Stimulated activated CD8-positive, alpha-beta memory T cell treated with anti-CD3 and anti-CD28 coated beads, Interleukin-2, amount 100 ng/mL, for 1 hour (primary cell): Measurements from ENCODE around the gene DMRTB1.
A peak's percentile ranks its signal among the peaks of the same experiment; 100 is the strongest.
"Not testable (repeated sequence)": the region's sequence is repeated elsewhere in the genome, so short reads cannot be mapped to it uniquely, and the experiment has no call there.

Experiments
- DNase-seq, 2 donors: peaks; one replicate each; pipeline ENCODE4 v3.0.0-alpha.2; 2020; ENCODE audit warnings: low read depth in 2 of 2

DMRTB1 gene

DNA sequence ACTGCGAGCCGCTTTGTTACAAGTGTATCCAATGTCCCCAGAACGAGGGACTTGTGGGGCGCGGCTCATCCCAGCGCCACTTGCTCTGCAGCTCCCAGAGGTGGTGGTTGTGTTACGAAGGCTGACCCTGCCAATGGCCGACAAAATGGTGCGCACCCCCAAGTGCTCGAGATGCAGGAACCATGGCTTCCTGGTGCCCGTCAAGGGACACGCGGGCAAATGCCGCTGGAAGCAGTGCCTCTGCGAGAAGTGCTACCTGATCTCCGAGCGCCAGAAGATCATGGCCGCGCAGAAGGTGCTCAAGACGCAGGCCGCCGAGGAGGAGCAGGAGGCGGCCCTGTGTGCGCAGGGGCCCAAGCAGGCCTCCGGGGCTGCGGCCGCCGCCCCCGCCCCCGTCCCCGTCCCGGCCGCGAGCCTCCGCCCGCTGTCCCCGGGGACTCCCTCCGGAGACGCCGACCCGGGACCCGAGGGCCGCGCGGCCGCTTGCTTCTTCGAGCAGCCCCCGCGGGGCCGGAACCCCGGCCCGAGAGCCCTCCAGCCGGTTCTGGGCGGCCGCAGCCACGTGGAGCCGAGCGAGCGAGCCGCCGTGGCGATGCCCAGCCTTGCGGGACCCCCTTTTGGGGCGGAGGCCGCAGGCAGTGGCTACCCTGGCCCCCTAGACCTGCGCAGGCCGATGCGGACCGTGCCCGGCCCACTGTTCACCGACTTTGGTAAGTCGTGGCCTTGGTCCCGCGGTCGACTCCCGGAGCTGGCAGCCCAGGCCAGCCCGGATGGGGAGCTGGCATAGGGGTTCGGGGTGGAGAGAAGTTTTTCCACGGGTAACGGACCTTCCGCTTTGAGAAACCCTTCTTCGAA is at the start of gene DMRTB1:
Gene DMRTB1, plus strand, starts transcription at position 79 of the 855 bp plus-strand sequence. Its CDS starts 55 bp downstream, at position 134.
- DNase-seq: no peak

DNA sequence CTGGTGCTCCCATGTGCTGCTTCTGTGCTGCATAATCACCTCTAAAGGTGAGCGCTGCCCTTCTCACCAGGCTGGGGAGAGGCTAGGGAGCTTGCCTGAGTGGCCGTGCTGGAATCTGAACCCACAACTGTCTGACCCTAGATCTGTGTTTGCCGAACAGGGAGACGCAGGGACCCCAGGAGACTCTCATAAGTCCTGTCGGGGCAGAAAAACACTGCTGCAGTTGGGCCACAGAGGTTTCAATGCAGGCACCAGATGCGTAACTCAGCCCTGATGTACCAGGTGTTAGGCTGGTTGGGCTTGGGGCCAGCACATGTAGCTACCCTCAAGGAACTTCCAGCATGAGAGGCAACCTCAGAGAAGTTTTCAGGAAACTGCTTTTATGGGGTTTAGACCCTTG is 49.5 kb upstream of the DMRTB1 start:
- no peak for DNase-seq

DNA sequence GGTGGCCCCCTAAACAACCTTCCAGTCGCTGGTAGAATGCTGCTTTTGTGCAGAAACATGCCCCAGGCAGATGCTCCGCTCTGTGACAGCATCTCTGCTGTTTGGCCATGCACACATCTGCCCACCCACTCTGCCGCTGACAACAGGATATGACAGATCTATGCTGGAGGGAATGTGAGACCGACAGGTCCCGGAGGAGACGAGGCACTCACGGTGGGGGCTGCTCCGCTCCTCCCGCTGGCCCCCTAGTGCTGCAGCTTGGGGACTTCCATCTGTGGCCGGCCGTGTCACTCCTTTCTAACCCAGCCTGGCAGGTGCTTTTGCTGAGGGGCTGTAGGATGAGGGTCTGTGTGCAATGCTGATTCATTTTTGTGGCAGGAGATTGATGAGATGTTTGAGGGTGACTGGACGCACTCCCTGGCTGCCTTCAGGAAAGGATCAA is 49.1 kb upstream of the DMRTB1 start:
- no peak for DNase-seq

DNA sequence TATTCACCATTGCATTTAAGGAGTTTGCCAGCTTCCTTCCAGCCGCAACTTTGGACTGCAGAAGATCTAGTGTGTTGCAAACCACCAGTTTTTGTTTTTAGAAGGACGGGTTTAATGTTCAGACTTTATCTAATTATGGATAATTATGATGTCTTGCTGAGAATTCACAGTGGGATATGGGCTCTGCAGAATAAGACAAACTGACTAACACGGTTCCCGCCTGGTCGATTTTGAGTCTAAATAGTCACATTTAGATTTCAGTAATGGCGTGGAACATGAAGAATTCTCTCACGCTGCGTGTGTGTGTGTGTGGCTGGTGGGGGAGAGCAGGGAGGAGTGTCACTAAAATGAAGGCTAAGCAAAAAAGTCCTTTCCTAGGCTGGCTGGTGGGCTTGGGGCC is 48.5 kb upstream of the DMRTB1 start:
- no peak for DNase-seq

DNA sequence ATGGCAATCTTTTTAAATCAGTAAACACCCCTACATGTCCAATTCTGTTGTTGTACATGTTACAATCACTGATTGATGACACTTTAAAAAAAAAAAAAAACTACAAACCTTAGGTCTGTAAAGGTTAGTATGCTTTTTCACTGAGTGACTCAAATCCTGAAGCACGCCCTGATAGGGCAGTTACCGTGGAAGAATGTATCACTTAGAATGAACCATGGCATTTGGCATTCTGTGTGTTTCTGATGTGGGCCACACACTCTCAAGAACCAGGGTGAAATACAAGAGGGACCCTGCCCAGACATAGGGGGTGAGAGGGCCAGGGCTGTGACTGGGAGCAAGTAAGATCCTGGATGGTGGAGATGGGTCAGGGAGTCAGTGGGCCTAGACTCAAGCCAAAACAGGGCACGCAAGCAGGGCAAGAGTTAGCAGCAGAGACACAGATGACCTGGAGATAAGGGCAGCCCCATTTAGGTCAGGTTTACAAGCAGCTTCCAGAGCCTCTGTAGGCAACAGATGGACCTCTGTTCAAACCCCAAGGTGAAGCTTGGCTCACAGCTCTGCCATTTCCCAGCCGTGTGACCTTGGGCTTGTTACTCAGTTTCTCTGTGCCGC is 47.6 kb upstream of the DMRTB1 start:
- DNase-seq: no peak

DNA sequence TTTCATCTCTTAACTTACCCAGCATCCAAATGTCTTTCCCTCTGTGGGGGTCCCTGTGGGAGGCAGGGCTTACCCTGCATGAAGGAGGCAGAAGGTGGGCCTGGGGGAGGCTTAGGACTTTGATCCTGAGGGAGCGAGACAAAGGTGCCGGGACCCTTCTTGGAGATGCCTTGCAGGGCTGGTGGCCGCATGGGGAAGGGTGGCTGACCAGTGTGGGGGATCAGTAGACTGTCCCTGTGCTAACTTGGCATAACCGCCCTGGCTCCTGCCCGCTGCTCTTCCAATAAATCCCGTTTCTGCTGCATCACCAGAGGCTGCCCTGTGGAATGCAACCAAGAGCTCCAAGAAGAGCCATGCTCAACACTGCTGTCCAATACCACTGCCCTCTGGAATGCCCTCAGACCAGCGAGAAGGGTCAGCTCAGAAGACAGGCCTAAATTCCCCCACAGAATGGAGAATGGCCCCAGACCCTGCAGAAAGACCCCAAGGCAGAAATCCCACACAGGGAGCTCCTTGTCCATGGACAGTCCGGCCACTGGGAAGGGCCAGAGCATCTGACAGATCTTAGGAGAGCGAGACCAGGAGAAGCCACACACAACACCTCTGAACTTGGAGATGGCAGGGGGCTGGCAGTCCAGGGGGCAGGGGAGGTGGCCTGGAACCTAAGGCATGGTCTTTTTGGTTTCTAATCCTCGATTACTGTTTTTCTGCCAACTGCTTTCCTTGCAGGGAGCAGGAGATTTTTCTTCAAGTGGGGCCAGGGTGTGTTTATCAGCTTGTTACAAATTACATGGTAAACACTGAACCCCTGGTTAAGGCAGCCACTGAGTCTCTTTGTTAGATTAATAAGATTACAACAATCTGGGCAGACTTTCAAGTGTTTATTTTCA is 46.7 kb upstream of the DMRTB1 start:
- DNase-seq: no peak

DNA sequence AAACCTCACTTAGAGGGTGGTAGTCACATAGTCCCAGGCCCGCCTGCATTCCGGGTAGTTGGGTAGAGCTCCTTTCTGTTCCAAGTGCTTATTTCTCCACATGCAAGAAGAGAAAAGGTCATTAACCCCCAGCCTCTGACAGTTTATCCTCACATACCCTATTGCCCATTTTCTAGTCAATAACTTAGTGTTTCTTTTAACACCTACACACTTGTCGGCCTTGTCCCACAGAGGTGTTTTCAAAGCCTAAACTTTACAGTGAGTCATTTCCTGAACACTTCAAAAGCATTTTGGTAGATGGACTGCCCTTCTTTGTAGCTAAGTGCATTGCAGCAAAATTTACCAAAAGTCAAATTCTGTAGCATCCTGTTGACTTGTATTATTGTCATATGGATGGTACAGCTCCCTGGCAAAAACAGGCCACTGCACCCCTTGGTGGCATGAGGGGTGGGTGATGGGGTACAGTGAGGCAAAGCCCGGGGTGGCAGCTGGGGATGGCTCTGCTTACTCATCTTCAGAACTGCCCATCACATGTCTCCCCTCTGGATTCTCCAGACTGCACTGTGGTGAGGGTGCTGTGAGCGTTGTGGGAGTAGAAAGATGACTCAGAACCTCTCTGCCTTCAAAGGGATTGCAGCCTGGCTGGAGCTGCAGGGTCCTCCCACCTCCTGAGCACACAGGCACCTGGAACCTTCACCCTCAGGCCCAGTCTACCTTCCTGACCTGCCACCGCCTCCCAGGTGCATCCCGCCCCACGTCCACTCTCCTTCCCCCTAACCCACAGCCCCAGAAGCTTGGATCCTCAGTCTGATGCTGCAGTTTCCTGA is 45.8 kb upstream of the DMRTB1 start:
- DNase-seq: peak; percentile 19 to 27

DNA sequence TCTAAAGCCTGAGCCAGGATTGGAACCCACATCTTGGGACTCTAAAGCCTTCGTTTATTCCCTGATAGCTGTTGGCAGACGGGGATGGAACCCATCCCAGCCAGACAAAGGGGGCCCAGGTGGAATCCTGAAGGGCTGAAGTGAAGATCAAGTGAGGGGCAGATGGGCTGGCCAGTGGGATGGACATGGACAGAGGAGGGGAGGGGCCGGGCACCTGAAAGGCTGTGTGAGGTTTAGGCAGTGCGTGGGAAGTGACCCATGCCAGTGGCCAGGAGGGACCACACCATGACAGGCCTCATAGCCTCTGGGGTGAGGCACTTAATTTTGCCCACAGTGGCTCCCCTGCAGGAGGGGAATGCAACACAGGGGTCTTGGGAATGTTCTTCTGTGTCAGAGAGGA is 44.6 kb upstream of the DMRTB1 start:
- DNase-seq: no peak

DNA sequence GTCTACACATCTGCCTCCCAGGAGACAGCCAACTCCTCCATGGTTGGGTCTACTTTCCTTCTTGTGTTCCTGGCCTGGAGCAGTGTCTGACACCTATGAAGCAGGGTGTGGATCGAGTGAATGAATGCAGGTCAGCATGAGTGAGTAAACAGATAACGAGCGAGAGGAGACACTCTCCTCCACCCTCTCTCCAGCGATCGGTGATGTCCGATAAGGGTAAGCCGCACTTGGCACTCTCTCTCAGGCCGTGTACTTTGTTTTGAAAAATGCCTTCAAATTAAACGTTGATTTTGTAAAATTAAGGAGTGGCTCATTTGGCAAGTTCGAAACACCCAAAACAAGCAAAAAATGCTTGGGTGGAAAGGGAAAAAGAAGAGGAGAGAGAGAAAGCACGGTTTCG is 43.8 kb upstream of the DMRTB1 start:
- no peak for DNase-seq

DNA sequence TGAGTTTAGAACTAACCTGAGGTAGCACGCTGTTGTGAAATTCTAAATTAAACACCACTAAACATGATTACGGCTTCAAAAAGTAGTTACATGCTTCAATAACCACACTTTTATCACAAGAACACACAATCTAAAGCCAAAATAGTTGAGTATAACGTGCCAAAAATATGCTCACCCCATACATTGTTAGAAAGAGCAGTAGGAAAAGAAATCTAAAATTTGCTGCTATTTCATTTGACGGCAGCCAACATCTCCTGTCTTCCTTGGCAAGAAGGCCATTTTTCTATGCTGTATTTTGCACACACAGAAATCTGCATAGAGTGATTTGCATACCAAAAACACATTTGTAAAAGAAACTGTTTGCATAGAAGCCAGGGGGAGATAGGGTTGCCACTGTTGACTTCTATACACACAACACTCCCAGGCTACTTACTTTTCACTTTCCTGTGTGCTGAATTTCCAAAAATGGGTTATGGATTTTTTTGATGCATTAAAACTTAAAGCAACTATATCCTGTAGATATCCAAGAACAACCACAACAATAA is 42.9 kb upstream of the DMRTB1 start:
- DNase-seq: no peak

DNA sequence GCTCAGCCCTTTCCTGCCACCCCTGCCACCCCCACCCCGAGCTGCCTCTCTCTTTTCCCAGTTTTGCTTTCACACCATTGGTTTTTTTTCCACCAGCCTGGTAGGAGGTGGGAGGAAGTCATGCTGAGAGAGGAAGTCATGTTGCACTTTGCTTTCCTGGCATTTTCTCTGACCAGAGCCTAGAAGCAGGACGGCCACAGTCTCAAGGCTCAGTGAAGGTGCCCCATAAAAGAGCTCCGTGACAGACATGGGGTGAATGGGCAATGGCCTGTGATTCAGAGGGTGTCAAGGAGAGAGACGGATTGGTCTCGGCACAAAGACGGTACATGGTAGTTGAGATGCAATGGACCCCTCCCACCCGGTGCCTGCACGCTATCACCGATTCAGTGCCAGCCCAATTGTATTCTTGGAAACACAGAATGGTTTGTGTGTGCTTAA is 42.1 kb upstream of the DMRTB1 start:
- DNase-seq: no peak

DNA sequence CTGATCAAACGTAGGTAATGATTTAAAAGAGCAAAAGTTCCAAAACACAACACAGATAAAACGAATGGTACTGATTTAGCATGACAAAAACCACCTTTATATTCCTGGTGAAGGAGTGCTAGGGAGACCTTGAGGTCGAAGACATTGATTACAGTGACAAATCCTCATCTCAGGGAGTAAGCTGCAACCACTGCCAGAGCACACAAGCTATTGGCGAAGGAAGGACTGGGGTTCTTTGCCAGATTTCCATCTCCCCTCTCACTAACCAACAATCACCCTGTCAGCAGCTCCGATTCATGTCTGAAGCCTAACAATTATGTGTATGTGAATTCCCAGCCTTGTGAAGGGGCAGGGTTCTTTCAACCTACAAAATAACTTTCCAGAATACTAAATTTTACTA is 40.2 kb upstream of the DMRTB1 start:
- no peak for DNase-seq

DNA sequence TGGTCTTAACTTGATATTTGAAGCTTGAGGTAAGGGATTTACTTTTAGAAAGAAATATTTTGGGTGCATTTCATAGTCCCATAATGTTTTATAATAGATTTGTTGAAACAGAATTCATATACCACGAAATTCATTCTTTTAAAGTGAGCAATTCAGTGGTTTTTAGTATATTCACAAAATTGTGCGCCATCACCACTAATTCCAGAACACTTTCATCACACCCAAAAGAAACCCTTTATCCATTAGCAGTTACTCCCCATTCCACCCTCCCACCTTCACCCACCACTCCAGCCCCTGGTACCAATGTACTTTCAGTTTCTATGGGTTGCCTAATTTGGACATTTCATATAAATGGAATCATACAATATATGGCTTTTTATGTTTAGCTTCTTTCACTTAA is 38.9 kb upstream of the DMRTB1 start:
- DNase-seq: no peak

DNA sequence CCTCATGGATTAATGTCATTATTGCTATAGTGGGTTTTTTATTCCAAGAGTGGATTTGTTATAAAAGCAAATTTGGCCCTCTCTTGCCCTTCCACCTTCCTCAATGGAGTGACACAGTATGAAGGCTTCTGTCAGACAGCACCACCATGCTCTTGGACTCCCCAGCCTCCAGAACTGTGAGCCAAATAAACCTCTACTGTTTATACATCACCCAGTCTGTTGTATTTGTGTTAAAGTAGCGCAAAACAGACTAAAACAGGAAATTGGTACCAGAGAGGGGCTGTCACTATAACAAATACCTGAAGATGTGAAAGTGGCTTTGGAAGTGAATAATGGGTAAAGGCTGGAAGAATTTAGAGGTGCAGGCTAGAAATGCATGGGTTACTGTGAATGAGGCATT is 38.0 kb upstream of the DMRTB1 start:
- DNase-seq: no peak

DNA sequence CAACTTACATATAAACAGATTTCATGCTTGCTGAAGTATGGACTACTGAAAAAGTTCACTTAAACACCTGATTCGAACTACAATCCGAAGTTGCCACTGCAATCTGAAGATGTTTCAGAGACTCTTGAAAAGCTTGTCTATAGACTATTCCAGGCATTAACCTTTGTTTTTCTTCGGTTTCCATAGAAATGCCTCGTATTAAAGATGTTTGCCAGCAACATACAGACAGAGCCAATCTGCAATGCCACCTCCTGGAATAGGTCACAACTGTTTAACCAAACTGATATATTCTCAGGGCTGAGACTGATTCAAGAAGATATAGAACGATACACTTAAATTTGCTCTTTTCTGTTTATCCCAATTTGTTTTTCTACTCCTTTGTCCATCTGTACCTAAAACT is 28.9 kb upstream of the DMRTB1 start:
- DNase-seq: no peak

DNA sequence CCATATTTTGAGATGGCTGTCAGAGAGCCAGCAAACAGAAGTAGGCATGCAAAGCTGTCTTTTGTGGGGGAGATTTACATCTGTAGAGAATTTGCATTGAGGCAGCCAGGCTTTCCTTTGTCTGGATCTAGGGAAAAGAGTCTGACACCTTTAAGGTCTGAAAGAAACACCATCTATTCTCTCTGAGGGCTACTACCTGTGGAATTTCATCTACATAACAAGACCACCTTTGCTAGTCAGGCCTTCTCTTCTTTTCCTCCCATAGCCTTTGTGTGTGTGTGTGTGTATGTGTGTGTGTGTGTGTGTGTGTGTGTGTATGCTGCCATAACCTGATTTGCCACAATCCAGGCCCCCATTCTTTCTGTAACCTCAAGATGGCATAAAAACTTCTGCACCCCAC is 28.4 kb upstream of the DMRTB1 start:
- no peak for DNase-seq

DNA sequence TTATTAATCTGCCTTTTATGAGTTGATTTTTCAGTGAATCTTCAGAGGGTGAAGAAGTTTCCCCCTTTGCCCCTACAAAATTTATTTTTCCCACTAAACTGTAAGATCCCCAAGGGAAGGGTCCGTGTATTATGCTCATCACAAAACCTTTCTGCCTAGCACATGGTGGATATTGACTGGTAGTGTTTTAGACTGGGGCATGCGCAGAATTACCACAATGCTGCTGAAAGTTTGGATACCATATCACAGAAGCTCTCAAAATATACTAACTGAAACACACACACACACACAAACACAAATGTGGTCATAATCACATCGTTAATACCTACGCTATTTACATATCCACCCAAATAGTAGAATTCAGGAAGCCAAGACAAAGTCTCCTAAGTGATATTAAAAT is 28.0 kb upstream of the DMRTB1 start:
- DNase-seq: no peak

DNA sequence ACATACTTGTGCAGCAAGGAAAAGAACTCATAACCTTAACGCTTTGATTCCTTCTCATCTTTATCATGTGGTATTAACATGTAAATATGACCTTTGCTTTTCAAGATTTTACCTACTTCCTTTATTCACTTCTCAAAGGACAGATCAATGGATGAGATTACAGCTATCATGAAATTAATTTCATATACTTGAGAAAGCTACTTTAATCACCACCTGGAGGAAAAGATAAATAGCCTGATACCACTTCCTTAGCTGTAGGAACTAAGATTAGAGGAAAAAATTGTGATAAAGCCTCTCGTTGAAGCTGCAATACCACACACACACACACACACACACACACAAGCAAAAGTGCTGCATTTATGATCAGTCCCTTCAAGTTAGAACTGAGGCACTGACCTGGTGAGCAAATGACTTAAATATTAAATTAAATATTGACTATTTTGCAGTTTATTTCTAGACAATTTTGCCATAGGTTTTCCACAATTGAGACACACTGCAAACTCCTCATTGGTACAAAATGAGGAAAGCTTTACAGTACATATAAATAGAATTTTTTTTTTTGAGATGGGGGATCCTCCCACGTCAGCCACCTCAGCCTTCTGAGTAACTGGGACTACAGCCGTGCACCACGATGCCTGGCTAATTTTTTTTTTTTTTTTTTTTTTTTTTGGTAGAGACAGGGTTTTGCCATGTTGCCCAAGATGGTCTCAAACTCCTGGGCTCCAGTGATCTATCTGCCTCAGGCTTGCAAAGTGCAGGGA is 27.2 kb upstream of the DMRTB1 start:
- no peak for DNase-seq

DNA sequence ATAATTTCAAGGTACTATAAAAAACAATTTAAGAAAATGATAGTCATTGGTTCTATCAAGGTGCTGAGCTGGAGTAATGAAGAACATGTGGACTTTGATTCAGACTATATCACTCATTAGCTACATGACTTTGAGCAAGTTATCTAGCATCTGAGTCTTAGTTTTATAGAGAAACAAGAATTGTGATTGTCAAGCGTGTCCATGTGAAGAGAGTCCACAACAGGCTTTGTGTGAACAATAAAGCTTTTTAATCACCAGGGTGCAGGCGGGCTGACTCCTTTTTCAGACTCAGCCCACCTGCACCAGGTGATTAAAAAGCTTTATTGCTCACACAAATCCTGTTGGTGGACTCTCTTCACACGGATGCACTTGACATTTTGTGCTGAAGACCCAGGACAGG is 26.6 kb upstream of the DMRTB1 start:
- DNase-seq: no peak

DNA sequence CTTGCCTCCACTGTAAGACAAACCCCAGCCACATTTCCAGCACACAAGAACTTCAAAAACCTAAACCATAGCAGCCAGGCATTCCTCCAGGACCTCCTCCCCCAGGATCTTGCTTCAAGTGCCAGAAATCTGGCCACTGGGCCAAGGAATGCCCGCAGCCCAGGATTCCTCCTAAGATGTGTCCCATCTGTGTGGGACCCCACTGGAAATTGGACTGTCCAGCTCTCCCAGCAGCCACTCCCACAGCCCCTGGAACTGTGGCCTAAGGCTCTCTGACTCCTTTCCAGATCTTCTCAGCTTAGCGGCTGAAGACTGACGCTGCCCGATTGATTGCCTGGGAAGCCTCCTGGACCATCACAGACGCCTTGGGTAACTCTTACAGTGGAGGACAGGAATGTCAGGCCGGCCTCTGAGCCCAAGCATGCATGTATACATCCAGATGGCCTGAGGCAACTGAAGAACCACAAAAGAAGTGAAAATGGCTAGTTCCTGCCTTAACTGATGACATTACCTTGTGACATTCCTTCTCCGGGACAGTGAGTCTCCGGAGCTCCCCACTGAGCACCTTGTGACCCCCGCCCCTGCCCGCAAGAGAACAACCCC is 24.7 kb upstream of the DMRTB1 start:
- not testable (repeated sequence) for DNase-seq
